Kasumi-1 (cell line): Measurements from ENCODE around the gene RNLS.
A peak's percentile ranks its signal among the peaks of the same experiment; 100 is the strongest.

Experiments
- DNase-seq, 2 experiments: peaks; one replicate each; lab custom pipeline; 2025; lab: John Stamatoyannopoulos, UW

Gene RNLS

GRCh38 chr10:88553116-88553752, 29.9 kb downstream of the RNLS start:
- peak; percentile 95 to 96 for DNase-seq

GRCh38 chr10:88551246-88551645, 31.9 kb downstream of the RNLS start:
- no peak for DNase-seq

DNA sequence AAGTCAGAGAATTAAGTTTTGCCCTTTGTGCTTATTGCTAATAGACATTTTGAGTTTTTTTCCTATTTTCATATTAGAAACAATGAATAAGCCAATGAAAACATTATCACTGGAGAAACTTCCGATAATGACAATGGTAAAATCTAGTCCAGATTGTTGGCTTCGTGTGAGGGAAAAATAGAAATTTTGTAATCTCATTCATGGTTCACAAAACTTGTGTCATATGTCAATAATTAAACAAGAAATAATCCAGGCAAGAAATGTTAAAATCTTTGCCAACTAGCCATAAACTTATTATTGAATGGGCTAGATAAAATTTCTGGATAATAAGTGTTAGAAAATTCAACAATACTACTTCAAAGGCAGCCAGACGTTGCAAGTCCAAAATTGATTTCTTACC, 36.6 kb downstream of the RNLS start:
- no peak for DNase-seq

DNA sequence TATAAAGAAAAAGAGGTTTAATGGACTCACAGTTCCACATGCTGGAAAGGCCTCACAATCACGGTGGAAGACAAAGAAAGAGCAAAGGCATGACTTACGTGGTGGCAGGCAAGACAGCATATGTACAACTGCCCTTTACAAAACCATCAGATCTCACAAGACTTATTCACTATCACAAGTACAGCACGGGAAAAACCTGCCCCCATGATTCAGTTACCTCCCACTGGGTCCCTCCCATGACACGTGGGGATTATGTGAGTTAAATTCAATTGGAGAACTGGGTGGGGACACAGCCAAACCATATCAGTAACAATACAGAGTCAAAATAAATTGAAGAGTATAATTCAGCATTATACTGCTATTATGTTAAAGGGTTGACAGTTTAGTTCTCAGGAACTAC, 37.8 kb downstream of the RNLS start:
- DNase-seq: no peak

GRCh38 chr10:88544140-88544870, 38.8 kb downstream of the RNLS start:
- DNase-seq: no peak

DNA sequence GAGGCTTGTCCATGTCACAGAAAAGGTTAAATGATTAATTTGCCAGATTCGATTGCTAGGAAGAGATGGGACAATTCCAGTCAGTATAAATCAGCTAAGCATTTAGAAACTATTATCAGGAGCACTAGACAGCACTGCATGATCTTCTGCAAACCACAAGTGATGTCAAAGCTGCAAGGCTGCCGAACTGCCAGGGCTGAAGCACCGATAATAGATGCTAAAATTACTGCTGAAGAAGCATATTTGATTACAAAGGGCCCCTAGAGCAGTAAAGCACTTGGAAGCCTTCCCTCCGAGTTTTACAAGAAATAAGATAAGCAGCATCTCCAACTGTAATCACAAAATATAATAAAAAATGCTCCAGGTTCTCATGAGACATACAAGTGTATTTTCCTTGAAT, 40.6 kb downstream of the RNLS start:
- DNase-seq: no peak

DNA sequence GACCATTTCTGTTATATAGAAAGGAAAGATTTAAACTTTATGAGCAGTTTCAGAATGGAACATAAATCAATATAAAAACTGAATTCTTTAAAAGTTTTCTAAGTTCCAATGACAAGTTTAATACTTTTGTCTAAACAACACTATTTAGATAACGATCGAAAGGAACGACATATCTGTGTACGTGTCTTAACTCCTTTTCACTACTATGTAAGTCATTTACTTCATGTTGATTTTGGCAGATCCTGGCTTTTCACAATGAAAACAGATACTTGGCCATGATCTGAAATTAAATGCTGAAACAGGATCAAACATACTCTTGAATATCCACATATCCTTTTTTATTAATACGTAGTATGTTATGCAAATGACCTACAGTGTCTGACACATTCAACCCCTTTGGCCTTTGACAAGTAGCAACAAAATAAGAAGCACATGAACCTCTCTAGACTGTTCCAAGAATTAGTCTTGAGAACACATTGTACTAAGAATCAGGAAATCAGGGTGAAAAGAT, 41.9 kb downstream of the RNLS start:
- no peak for DNase-seq

GRCh38 chr10:88540351-88540750, 42.8 kb downstream of the RNLS start:
- no peak for DNase-seq

DNA sequence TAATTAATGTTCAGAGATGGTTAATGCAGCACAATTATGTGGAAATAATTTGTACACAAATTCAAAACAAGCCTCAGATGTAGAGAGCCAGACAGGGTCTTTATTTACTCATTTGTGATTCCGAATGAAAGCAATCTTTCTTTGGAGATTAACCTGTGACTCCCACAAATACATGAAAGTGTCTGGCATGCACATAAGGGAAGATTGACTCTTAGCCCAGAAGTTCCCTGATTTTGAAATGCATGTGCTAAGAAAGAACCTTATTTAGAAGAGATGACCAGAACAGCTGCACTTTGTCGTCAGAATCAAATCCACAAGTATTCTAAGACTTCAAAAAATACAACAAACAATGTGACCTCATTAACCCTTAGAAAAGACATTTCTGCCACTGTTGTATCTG, 45.1 kb downstream of the RNLS start:
- no peak for DNase-seq

DNA sequence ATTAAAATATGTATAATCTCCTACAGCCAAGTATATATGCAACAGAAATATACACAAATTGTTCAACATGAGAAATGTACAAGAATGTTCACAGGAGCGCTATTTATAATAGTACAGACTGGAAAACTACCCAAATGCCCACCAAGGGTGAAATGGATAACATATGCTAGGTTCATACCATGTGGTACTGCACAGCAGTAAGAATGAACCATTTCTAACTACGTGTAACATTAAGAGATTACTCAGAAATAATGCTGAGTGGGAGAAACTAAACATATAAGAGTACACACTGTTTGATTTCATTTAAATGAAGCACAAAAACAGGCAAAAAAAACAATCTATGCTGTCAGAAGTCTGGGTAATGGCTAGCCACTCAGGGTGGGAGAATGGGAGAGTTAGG, 45.8 kb downstream of the RNLS start:
- no peak for DNase-seq

DNA sequence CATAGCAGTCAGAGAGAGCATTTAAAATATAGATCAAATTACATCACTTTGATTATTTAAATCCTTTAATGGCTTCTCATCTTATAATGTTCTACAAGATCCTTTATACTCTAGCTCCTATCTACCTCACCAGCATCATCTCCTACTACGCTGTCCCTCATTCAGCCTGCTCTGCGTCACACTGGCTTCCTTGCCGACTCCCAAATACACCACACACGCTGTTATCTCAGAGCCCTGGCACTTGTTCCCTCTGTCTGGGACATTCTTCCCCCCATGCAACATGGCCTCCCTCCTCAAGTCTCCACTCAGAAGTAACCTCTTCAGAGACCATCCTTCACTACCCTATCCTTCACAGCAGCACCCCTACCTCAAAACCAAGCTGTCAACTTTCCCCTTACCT, 46.7 kb downstream of the RNLS start:
- no peak for DNase-seq

DNA sequence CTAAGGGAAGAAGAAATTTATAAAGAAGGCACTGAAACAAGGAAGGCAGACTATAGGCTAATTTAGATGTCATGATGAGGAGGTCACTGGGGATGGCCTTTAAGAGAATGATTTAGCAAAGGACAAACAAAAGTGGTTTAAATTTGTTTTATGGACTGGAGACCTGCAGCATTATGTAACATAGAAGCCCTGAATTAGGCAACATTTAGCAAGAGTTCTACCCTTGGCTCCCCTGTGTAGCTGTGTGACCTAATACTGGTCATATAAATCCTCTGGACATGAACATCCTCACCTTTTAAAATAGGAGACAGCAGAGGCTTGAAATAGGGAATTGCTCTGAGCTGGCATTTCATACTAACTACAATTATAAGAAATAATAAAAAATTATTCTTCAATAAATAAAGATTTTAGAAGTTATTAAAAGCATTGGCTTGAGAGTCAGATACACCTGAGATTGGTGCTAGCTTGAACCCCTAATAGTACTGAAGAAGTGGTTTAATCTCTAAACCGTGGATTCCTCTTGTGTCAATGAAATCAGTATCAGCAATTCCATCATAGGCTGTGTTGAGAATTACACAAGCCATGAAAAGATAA, 48.9 kb downstream of the RNLS start:
- no peak for DNase-seq

GRCh38 chr10:88531392-88532052, 51.6 kb downstream of the RNLS start:
- DNase-seq: no peak

- no peak for DNase-seq
Measured at GRCh38 chr10:88530629-88531391, 52.3 kb downstream of the RNLS start.

DNA sequence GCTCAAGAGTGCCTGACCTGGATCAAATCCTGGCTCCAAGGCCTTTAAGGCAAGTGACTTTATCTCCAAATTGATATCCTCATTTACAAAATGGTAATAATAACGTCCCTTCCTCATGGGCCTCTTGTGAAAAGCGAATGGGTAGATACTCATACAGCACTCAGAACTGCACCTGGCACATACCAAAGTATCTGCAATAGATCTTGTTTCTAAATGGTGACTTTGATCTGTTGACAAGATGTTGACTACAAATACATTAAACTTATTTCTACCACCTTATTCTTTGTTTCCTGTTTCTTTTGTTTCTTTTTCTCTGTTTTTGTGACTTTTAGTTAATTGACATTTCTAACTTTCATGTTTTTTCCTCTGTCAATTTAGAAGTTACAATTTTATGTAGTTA, 53.0 kb downstream of the RNLS start:
- DNase-seq: no peak

GRCh38 chr10:88528806-88529570, 54.1 kb downstream of the RNLS start:
- DNase-seq: peak in 1 of 2 experiments; percentile 24

- no peak for DNase-seq
Measured at GRCh38 chr10:88528201-88528600, 54.9 kb downstream of the RNLS start.

DNA sequence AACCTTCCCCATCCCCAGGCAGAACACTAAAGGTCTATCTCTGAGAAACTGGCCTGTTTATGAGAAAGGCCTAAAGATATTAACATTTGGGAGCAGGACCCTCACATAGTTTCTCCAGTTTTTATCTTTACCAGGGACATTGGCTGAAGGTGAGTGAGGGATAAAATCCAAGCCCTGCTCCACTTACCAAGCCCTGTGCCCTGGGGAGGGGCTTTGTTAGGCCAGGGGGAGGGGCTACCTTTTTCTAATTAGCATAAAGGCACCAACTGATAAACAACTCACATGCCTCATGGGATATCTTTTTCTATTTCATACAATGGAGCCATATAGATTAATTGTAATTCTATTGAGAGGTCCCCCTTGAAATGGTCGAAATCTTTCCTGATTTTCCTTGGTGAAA, 55.9 kb downstream of the RNLS start:
- no peak for DNase-seq

DNA sequence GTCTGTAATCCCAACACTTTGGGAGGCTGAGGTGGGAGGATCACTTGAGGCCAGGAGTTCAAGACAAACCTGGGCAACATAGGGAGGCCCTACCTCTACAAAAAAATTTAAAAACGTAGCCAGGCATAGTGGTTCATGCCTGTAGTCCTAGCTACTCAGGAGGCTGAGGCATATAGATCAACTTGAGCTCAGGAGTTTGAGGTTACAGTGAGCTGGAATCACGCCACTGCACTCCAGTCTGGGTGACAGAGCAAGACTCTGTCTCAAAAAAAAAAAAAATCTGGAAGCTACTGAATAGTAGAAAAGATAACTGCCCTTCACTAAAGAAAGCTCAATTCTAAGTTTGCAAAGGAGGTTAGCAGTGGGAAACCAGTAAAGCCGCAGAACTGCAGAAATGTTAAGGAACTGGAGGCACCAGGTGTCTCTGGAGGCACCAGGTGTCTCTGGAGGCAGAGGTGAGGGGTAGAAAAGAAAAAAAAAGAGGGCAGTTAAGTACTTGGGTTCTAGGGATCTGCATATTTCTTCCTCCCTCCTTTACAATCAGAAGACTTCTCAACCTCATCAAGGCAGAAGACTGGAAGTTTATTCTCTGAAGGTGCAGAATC, 56.5 kb downstream of the RNLS start:
- DNase-seq: no peak

- DNase-seq: no peak
Measured at GRCh38 chr10:88525371-88526069, 57.6 kb downstream of the RNLS start.
